ENCODE data around the gene MCF2L. TPM values are rescaled to one million over a fixed set of nuclear protein-coding genes. Genes with fewer than 3 reads are reported as not detected.

The MCF2L gene
- total and polyA plus RNA-seq, 9 of the 15 experiments (the other 6 are each of a cell fraction or from before 2014, with no cell fraction given): 0.05 to 0.25 (median 0.18) TPM; not detected in 5

- TF ChIP-seq KDM2B (CRISPR knock-in tag; IDR thresholded peaks at IDR 0.05) (no peak), FUS (optimal IDR thresholded peaks at IDR 0.05; ENCODE audit: low read depth, low read length) (no peak), NR3C1 (CRISPR knock-in tag; IDR thresholded peaks at IDR 0.05) (no peak), HMG20A (CRISPR knock-in tag; conservative IDR thresholded peaks at IDR 0.05) (no peak), UBTF (IDR thresholded peaks at IDR 0.05; ENCODE audit: borderline replicate concordance in 1 of 2, low read depth in 2 of 2, low read length in 2 of 2) (no peak), JUNB (CRISPR knock-in tag; conservative IDR thresholded peaks at IDR 0.05) (no peak), ZNF507 (tag; conservative IDR thresholded peaks at IDR 0.05) (no peak)
Measured at GRCh38 chr13:113061796-113062425, 92.9 kb downstream of the MCF2L start (continued).

- Histone ChIP-seq H3K27ac (ENCODE audit: extremely low read depth, low read depth, low read length) (no peak overlapping the region), H4K20me1 (replicated peaks; ENCODE audit: control insufficient read depth, insufficient read depth, low read length) (no peaks in the 10 kb centered on the region), H3K9me1 (ENCODE audit: control insufficient read depth, insufficient read depth, low read length) (no peaks in the 10 kb centered on the region), H3K79me2 (ENCODE audit: control insufficient read depth, insufficient read depth, low read length) (no peaks in the 10 kb centered on the region), H3K27me3 (ENCODE audit: control insufficient read depth in 2 of 2, insufficient read depth in 2 of 2, low read length in 2 of 2) (peaks cover 25 to 74% of the 10 kb centered on the region in 2 experiments; a peak in 4 of 5 replicates), H3K4me1 (replicated peaks in 1 of 2; ENCODE audit: control insufficient read depth in 2 of 2, insufficient read depth in 2 of 2, low read length in 2 of 2) (peaks cover 4 to 18% of the 10 kb centered on the region in 2 experiments; a peak in 4 of 5 replicates), H3K4me3 (no peak overlapping the region), H3K9ac (ENCODE audit: insufficient read depth in 1 of 2, low read depth in 2 of 2, low read length in 2 of 2) (no peak overlapping the region), H2AFZ (ENCODE audit: low read depth, low read length) (no peak overlapping the region), H3K36me3 (ENCODE audit: control insufficient read depth, insufficient read depth, low read length) (no peaks in the 10 kb centered on the region), H3K9me3 (replicated peaks; ENCODE audit: control insufficient read depth, insufficient read depth, low read depth, low read length) (no peaks in the 10 kb centered on the region), H3K4me2 (ENCODE audit: insufficient read depth, low read length) (no peak overlapping the region)
- in situ Hi-C loops (cut with MboI) (no loop called here), intact Hi-C loops (cut with micrococcal nuclease) (no loop called here)
- POLR2A ChIA-PET: interaction anchor here (0.8 kb wide), 1 partner anchor 14 kb away, joined by 3 read pairs; no protein-coding TSS in a partner anchor
- CTCF ChIA-PET (ENCODE audit: low intra/inter-chr PET ratio): no interaction called here
- ATAC-seq: no peak
- no peak for DNase-seq (ENCODE audit: extremely low read depth in 1 of 4, low spot score in 3 of 4)
- no peak for FAIRE-seq
- no TSS peak for BruUV-seq (replicated peaks)
- 1% methylated on average over 11 of the region's 14 CpGs for WGBS (ENCODE audit: insufficient coverage, low coverage, missing lambda C conversion rate)
- no peak for TF ChIP-seq KLF6 (CRISPR knock-in tag; IDR thresholded peaks at IDR 0.05; ENCODE audit: borderline replicate concordance)
- no peak for TF ChIP-seq RERE (CRISPR knock-in tag; IDR thresholded peaks at IDR 0.05; ENCODE audit: borderline replicate concordance)
- TF ChIP-seq ZC3H4 (CRISPR knock-in tag; IDR thresholded peaks at IDR 0.05; ENCODE audit: borderline replicate concordance): no peak
- no peak for TF ChIP-seq ZNF436 (CRISPR knock-in tag; IDR thresholded peaks at IDR 0.05)
- TF ChIP-seq ZNF165 (CRISPR knock-in tag; IDR thresholded peaks at IDR 0.05; ENCODE audit: borderline replicate concordance): no peak
Measured at GRCh38 chr13:113062691-113063090, 93.7 kb downstream of the MCF2L start.

All from K562 (cell line).